Endodermal cell (in vitro differentiated cells): Measurements from ENCODE around the gene ARID3C. TPM values are rescaled to one million over a fixed set of nuclear protein-coding genes. Genes with fewer than 3 reads are reported as not detected.

ENCODE experiments used
- DNase-seq: peaks from one replicate; pipeline ENCODE4 v3.0.0-alpha.2; 2017
- H3K27ac ChIP-seq: 2 replicates; pipeline ENCODE4 v1.5.1; 2013; ENCODE audit warnings: mild to moderate bottlenecking, low read depth, low read length, moderate library complexity
- H3K27me3 ChIP-seq: 2 replicates; pipeline ENCODE4 v1.6.1; 2013; ENCODE audit warnings: mild to moderate bottlenecking, low read length, moderate library complexity; ENCODE audit not compliant: insufficient read depth, control insufficient read depth, poor library complexity, severe bottlenecking
- H3K36me3 ChIP-seq: 2 replicates; pipeline ENCODE4 v1.7.0; 2013; ENCODE audit warnings: mild to moderate bottlenecking, low read length, moderate library complexity; ENCODE audit not compliant: control insufficient read depth, insufficient read depth
- H3K4me1 ChIP-seq: one replicate; pipeline ENCODE4 v1.7.0; 2013; ENCODE audit warnings: low read length; ENCODE audit not compliant: control insufficient read depth, insufficient read depth
- H3K4me3 ChIP-seq: 2 replicates; pipeline ENCODE4 v1.5.1; 2013; ENCODE audit warnings: mild to moderate bottlenecking, low read length, moderate library complexity
- H3K9ac ChIP-seq: 2 replicates; pipeline ENCODE4 v1.6.1; 2013; ENCODE audit warnings: mild to moderate bottlenecking, low read length, moderate library complexity; ENCODE audit not compliant: poor library complexity, severe bottlenecking; ENCODE audit errors: extremely low read depth
- H3K9me3 ChIP-seq: 2 replicates; pipeline ENCODE4 v1.6.1; 2013; ENCODE audit warnings: mild to moderate bottlenecking, low read length, moderate library complexity; ENCODE audit not compliant: control insufficient read depth
- H3K27ac Mint-ChIP-seq: 2 replicates; pipeline ENCODE4 v1.8.0; 2020; ENCODE audit warnings: mixed read lengths
- H3K27me3 Mint-ChIP-seq: 2 replicates; pipeline ENCODE4 v1.8.0; 2021; ENCODE audit warnings: mild to moderate bottlenecking, mixed read lengths; ENCODE audit not compliant: insufficient read depth
- H3K36me3 Mint-ChIP-seq: 2 replicates; pipeline ENCODE4 v1.8.0; 2020; ENCODE audit warnings: low read depth, mixed read lengths
- H3K4me1 Mint-ChIP-seq: 2 replicates; pipeline ENCODE4 v1.8.0; 2020; ENCODE audit warnings: mixed read lengths
- H3K4me3 Mint-ChIP-seq: 2 replicates; pipeline ENCODE4 v1.8.0; 2020; ENCODE audit warnings: mild to moderate bottlenecking, moderate library complexity, mixed read lengths
- H3K9me3 Mint-ChIP-seq: 2 replicates; pipeline ENCODE4 v1.8.0; 2020; ENCODE audit warnings: mild to moderate bottlenecking, mixed read lengths
- CTCF ChIP-seq: fragments of 200-600 bp; sonication (generic); conservative IDR thresholded peaks from 2 replicates; pipeline ENCODE4 v1.5.0; 2021; ENCODE audit warnings: antibody characterized with exemption, mild to moderate bottlenecking
- WGBS, 2 experiments: methylation state at CpG; one replicate each; pipeline versions ENCODE4 v1.1.5 to v1.1.7; 2013; ENCODE audit warnings: missing lambda C conversion rate in 2 of 2, mixed read lengths in 1 of 2; ENCODE audit not compliant: insufficient coverage in 1 of 2, insufficient read length in 1 of 2; 5-methylcytosine and 5-hydroxymethylcytosine counted together
- total RNA-seq, 2 donors: library from RNA; stranded (reverse); fragmentation: NEBNext Ultra II Directional in 1 of 2; extraction: Animal tissue kit (Norgen Biotek cat#: 25700) in 1 of 2; gene quantifications; 2 replicates in 1 of 2; 3 replicates in 1 of 2; pipeline ENCODE4 v1.2.1, GENCODE V29; 2021

ARID3C gene
- total RNA-seq, 2 donors from 2014 or later = 0.31 to 0.80 TPM

- no peaks in the 10 kb centered on the region for H3K9me3 Mint-ChIP-seq
- peaks cover 1% of the 10 kb centered on the region for H3K27me3 Mint-ChIP-seq
- WGBS, 2 experiments = 93 to 96% methylated on average over 8 to 20 of the region's 20 CpGs
- H3K9me3 ChIP-seq = no peaks in the 10 kb centered on the region
- no peaks in the 10 kb centered on the region for H3K4me1 ChIP-seq
- no peak for DNase-seq
- peaks cover 18% of the 10 kb centered on the region for H3K4me1 Mint-ChIP-seq
- H3K36me3 ChIP-seq = peaks cover 4% of the 10 kb centered on the region
- H3K4me3 Mint-ChIP-seq = peak overlapping the region; percentile 85
- H3K27ac Mint-ChIP-seq = no peak overlapping the region
- peak overlapping the region; percentile 90 for H3K4me3 ChIP-seq
- H3K27ac ChIP-seq = no peak overlapping the region
- peaks cover 13% of the 10 kb centered on the region for H3K36me3 Mint-ChIP-seq
- no peak for TF ChIP-seq CTCF
- H3K27me3 ChIP-seq = peaks cover 6% of the 10 kb centered on the region
- H3K9ac ChIP-seq = no peak overlapping the region
These were observed 18.2 kb downstream of the ARID3C start for GRCh38 chr9:34610434-34611206.

- no peaks in the 10 kb centered on the region for H3K4me1 ChIP-seq
- H3K36me3 ChIP-seq = peaks cover 4% of the 10 kb centered on the region
- no peaks in the 10 kb centered on the region for H3K9me3 ChIP-seq
- H3K9me3 Mint-ChIP-seq = no peaks in the 10 kb centered on the region
- no peaks in the 10 kb centered on the region for H3K27me3 Mint-ChIP-seq
- TF ChIP-seq CTCF = no peak
- no peak overlapping the region for H3K9ac ChIP-seq
- no peak overlapping the region for H3K27ac Mint-ChIP-seq
- H3K4me1 Mint-ChIP-seq = peaks cover 13% of the 10 kb centered on the region
- no peak overlapping the region for H3K27ac ChIP-seq
- peaks cover 20% of the 10 kb centered on the region for H3K27me3 ChIP-seq
- no peak overlapping the region for H3K4me3 ChIP-seq
- no peak overlapping the region for H3K4me3 Mint-ChIP-seq
- no peaks in the 10 kb centered on the region for H3K36me3 Mint-ChIP-seq
- no peak for DNase-seq
- 57 to 69% methylated on average over 2 of the region's 2 CpGs for WGBS, 2 experiments
These were observed 21.5 kb downstream of the ARID3C start for GRCh38 chr9:34607331-34607730.

DNA sequence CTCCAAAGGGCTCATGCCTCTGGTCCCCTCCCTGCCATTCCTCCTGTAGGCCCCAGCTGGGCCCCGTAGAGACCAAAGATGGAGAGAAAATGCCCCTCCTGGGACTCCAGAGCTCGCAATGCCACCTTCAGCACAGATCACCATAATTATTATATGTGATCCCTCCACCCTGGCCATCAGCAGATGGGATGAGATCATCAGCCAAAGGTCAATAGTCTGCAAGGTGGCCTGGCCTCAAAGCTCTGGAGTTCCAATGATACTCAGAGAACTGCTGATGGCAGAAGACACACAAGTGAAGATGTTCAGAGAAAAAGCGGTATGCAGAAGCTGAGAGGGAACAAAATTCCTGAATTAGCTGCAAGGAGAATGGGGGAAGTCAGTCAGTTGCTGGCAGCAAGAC, 22.0 kb downstream of the ARID3C start:
- peaks cover 20% of the 10 kb centered on the region for H3K27me3 ChIP-seq
- H3K4me1 ChIP-seq = no peaks in the 10 kb centered on the region
- no peak overlapping the region for H3K27ac ChIP-seq

More for the DNA sequence above, 22.0 kb downstream of the ARID3C start:
- Histone ChIP-seq H3K36me3 (peaks cover 4% of the 10 kb centered on the region), H3K9ac (no peak overlapping the region), H3K4me3 (no peak overlapping the region), H3K9me3 (no peaks in the 10 kb centered on the region)
- Mint-ChIP-seq H3K4me3 (no peak overlapping the region), H3K27ac (no peak overlapping the region), H3K4me1 (peaks cover 10% of the 10 kb centered on the region), H3K36me3 (no peaks in the 10 kb centered on the region), H3K9me3 (no peaks in the 10 kb centered on the region), H3K27me3 (no peaks in the 10 kb centered on the region)
- 92 to 100% methylated on average over 2 to 3 of the region's 3 CpGs for WGBS, 2 experiments
- no peak for DNase-seq
- TF ChIP-seq CTCF = no peak
